Stimulated activated CD8-positive, alpha-beta memory T cell treated with anti-CD3 and anti-CD28 coated beads, Interleukin-15, amount 100 ng/mL, for 1 hour (primary cell): ENCODE measurements around the gene UBE2N.
A peak's percentile ranks its signal among the peaks of the same experiment; 100 is the strongest.

Experiments used
- DNase-seq: peaks from one replicate; pipeline ENCODE4 v3.0.0-alpha.2; 2020; ENCODE audit warnings: low read depth

The UBE2N gene

GRCh38 chr12:93441617-93442410 is at the start of gene UBE2N:
UBE2N (minus strand) TSS chr12:93441947; CDS start chr12:93441884, 63 bp downstream.
- DNase-seq, result peak; percentile 89

DNA sequence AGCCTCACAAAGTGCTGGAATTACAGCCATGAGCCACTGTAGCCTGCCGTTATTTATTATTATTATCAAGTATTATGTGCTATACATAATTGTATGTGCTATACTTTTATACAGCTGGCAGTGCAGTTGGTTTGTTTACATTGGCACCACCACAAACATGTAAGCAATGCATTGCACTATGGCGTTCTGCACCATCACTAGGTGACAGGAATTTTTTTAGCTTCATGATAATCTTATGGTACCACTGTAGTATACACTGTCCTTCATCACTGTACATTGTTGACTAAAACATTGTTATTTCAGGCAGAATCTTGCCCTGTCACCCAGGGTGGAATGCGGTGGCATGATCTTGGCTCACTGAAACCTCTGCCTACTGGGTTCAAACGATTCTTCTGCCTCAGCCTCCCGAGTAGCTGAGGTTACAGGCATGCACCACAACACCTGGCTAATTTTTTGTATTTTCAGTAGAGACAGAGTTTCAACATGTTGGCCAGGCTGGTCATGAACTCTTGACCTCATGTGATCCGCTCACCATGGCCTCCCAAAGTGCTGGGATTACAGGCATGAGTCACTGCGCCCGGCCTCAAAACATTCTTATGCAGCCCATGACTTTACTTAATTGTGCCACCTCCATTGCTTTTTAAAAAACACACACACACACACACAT is 42.7 kb upstream of the UBE2N start:
- DNase-seq, result no peak

GRCh38 chr12:93483151-93483807 is 41.5 kb upstream of the UBE2N start:
- DNase-seq, result no peak

DNA sequence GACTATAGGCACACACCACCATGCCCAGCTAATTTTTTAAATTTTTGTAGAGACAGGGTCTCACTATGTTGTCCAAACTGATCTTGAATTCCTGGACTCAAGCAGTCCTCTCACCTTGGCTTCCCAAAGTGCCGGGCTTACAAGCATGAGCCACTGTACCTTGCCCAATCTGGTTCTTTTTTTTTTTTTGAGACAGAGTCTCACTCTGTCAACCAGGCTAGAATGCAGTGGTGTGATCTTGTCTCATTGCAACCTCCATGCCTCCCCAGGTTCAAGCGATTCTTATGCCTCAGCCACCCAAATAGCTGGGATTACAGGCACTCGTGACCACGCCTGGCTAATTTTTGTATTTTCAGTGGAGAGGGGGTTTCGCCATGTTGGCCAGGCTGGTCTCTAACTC is 41.0 kb upstream of the UBE2N start:
- DNase-seq, result no peak

DNA sequence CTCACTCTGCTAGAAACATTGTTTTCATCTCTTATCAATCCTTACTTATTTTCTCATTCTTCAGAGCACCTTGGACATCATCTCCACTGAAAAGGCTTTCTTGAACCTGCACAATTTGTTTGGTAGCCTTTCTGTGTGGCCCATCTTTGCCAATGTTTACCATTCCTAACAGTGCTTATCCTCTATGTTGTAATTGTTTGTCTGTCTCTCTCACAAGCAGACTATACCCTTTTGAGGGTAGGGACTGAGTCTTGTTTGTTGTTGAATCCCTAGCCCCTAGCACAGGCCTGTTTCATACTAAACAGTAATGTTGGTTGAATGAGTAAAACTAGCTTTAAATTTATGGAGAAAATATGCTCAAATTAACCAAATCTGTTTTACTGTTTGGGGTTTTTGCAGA is 34.8 kb upstream of the UBE2N start:
- DNase-seq, result no peak

DNA sequence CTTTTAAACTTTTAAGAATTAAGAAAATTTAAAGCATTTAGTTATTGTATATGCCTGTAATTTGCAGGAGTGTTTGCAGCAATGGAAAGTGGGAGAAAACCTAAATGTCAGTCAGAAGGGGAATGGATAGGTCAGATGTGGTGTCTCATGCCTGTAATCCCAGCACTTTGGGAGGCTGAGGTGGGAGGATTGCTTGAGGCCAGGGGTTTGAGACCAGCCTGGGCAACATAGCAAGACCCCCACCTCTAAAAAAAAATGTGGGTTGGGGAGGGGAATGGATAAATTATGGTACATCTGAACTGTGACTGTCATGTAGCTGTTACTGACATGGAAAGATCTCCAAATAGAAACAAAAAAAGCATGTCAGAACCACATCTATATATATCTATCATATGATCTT is 27.6 kb upstream of the UBE2N start:
- no peak for DNase-seq

GRCh38 chr12:93468008-93468371 is 26.2 kb upstream of the UBE2N start:
- no peak for DNase-seq

DNA sequence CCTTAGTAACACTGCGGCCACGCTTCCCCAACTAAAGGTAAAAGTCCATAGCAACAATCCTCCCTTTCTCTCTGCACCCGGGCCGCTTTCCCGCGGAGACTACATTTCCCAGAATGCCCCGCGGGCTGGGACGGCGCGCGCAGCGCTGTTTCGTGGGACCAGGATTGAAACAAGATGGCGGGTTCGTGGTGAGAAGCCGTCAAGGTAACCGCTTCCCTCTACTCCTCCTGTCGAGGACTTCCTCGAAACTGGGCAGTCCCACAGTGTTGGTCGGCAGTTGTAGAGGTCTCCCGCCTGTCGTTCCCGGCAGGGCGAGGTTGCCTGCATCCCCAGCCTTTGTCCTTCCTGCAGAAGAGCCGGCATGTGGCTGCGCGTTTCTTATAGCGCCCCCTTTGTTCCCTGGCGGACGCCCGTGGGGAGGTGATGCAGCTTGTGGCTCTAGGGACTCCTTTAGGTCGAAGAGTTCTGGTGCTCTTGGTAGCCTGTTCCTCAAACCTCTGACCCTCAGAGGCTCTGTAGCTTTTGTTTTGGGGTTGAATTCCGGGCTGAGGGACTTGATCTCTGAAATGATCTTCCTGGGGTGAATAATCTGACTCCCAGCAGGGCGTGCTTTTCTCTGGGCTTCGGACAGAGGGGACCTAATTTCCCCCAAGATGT is 25.7 kb upstream of the UBE2N start, which contains the start of gene MRPL42:
TSS of gene MRPL42 (plus strand) at position 164 of the 657 bp plus-strand sequence. CDS start 1,772 bp downstream, outside the sequence.
- DNase-seq, result peak; percentile 90

DNA sequence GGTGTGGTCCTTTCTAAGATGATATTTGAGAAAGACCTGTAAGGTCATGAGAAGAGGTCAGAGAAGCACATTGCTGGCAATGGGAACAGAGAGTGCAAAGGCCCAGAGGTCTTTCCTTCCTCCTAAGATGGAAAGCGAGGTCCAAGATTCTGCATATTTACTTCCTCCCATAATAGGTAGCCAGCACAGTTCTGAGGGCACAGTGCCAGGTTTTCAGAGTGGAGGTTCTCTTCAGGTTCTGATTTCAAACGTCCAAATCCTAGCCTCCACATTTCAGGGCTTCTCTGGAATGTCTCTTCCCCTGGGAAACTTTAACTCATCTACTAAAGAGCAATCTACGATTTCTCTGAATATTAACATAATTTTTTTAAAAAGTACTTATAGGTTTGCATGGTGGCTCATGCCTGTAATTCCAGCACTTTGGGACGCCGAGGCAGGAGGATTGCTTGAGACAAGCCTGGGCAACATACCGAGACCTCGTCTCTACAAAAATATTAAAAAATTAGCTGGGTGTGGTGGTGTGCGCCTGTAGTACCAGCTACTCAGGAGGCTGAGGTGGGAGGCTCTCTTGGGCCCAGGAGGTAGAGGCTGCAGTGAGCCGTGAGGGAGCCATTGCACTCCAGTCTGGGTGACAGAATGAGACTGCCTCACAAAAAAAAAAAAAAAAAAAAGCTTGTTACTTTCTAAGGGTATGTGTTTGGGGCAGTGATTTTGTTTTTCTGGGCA is 25.0 kb upstream of the UBE2N start:
- no peak for DNase-seq

DNA sequence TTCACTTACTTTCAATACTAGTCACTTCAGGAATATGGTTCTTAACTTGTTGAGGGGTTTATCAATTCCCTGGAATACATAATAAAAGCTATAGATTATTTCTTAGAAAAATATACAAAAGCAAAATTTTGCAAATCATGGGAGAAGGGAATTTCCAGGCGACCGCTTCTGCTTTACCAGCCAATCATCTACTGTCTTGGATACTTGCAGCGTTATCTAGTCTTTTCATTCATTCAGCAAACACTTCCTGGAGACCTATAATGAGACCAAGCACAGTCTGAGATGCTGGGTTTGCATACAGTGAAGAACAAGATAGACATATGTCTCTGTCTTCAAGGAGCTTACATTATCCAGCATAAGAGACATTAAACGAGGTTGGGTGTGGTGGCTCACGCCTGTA is 24.1 kb upstream of the UBE2N start:
- no peak for DNase-seq

DNA sequence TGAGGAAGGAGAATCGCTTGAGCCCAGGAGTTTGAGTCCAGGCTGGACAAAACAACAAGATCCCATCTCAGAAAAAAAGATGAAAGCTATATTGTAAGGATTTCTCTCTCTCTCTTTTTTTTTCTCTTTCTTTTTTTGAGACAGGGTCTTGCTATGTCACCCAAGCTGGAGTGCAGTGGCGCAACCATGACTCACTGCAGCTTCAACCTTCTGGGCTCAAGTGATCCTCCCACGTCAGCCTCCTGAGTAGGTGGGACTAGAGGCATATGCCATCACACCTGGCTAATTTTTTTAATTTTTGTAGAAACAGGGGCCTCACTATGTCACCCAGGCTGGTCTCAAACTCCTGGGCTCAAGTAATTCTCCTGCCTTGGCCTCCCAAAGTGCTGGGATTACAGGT is 19.8 kb upstream of the UBE2N start:
- no peak for DNase-seq

- no peak for DNase-seq
Measured at GRCh38 chr12:93460902-93461301, 19.2 kb upstream of the UBE2N start.

- no peak for DNase-seq
Measured at GRCh38 chr12:93460003-93460402, 18.3 kb upstream of the UBE2N start.

GRCh38 chr12:93459097-93459496 is 17.4 kb upstream of the UBE2N start:
- no peak for DNase-seq

DNA sequence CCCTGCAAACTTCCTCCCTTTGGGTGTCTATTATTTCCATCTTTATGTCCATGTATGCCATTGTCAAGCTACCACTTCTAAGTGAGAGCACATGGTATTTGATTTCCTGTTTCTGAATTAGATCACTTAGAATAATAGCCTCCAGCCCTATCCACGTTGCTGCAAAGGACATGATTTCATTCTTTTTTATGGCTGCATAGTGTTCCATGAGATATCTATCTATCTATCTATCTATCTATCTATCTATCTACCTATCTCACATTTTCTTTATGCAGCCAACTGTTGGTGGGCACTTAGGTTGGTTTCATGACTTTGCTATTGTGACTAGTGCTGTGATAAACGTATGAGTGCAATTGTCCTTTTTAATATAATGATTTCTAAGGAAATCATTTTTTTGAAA is 14.3 kb upstream of the UBE2N start:
- DNase-seq, result no peak

- no peak for DNase-seq
Measured at GRCh38 chr12:93453633-93454032, 11.9 kb upstream of the UBE2N start.

DNA sequence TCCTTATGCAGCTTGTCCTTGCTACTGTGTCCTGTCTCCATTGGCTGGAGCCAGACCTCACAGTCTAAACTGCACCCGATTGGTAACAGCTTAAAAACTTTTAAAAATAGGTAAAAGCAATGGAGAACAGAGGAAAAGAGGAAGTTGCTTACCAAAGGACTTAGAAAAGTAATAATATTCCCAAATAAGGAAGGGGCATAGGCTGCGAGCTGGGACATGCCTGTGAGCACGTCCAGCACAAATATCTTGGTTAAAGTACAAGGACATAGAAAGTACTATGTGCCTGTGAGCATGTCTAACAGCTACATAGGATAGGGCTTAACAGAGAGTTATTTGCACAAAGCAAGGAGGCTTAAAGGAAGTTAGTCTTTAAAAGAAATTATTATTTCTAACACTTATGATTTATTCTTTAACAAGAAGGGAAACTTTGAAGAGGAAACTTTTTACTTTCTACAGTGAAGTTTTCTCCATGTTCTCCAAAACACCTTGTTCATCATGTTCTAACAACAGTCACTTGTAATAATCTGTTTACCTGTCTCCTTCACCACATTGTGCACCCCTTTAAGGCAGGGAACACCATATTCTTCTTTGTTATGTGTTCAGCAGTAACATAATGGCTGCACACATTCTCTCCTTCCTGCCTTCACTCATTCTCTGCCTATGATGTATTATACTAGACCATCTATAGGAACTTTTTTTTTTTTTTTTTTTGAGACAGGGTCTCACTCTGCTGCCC is 9.8 kb upstream of the UBE2N start:
- no peak for DNase-seq

DNA sequence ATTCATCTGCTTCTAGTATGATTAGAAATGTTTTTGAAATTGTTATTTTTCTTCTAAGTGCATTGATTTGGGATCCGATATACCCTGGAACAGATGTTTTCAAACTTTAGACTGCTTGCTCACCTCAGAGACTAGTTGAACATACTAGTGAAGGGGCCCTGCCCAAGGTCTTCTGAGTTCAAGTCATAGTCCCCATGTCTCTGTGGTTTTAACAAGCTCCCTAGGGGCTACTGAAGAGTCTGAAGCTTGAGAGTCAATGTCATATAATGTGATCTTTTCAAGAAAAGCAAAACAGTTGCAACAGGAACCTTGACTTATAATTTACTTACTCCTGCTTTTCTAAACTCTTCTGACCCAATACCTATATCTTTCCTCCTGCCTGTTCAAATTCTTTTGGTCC is 7.5 kb upstream of the UBE2N start:
- no peak for DNase-seq

DNA sequence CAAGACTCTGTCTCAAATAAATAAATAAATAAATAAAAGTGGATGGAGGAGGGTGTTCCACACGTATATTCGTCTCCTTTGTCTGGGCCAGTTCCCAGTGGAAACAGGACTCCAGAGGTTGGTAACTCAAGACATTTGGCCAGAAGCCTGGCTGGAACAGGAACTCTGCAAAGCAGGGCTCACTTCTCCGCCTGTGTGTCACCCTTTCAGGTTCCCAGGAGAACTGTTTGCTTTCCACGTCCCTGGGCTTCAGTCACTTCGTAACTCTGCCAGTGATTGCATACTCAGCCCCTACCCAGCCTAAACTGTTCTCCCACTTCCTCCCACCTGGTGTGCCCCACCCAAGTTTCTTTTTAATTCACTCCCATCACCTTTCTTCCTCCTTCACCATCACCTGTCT is 7.0 kb upstream of the UBE2N start:
- DNase-seq, result no peak

DNA sequence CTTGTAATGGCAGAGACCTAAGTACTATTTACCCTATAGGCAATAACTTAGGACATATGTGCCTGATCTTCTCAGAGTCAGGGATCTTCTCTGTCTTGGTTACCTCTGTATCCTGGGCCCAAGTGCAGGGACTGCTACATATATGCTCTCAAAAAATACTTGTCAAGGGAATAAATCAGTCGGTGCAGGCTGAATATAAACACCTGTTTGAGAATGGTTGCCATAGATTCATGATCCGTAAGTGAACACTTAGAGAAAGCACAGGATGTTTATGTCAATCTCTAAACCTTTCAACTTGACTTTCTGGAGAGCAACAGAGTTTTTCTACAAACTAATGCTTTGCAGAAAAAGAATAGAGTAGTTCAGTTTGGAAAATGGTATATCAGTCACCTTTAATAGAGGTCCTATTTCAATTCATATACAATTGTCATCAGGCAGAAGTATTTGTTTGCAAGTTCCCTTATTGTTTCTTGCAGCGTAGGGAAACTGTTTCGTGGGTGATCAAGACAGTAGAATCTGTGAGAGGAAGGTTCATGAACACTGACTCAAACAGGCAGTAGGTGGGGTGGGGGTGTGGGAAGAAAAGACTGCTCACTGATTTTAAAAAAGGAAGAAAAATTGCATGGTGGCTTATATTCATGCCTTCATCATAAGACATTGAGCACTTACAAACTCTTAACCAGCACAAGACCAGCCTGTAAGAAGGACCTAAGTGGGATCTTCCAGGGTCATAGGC is 6.0 kb upstream of the UBE2N start:
- no peak for DNase-seq

GRCh38 chr12:93443576-93443975 is 1.8 kb upstream of the UBE2N start:
- DNase-seq, result no peak
